ENCODE measurements around the gene IGFBP2.
A peak's percentile ranks its signal among the peaks of the same experiment; 100 is the strongest.

IGFBP2 gene

DNA sequence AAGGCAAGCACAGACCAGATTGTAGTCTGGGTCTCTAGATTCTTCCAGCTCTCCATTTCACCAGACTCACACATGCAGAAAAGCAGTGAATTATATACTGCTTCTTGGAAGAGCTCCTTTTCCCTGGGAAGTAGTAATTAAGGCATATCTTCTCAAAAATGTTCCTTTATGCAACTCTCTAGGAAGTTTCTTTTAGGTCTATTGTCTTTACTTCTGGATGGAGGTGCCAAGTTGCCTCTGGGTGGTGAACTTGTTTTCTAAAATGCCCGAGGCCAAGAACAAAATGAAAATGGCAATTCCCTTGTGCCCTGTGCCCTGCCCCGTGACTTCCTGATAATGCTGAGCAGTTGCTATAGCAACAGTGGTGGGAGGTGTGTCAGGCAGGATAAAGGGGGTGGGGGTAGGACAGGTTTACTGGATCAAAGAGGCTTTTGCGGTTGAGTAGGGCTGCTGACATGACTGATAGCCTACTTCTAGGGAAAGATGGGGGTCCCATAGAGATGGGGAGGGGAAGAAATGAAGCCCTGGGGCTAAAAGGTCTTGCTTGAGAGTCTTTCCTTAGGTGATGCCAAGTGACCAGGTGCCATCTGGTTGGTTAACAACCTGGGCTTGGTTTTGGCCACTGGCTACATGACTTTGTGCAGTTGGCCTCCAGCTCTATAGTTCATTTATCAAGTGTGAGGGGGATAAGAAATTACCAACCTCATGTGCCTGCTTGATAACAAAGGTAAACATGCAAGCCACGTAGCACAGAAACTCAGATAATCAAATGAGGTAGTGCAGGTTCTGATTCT, 11.8 kb downstream of the IGFBP2 start:
- no peak for DNase-seq

DNA sequence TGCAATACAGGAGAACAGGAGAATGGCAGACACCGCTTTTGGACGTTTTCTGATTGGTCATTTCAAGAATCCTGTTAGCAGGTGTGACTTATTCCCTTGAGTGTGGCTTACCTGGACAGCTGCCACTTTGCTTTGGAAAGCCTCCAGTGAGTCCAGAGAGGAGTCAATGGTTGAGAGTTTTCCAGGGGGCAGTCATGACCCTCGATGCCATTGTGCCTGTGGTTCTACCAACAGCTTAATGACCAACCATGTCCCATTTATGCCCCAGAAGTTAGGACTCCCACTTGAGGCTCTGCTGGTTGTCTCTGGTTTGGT, 12.4 kb downstream of the IGFBP2 start:
- no peak for DNase-seq

DNA sequence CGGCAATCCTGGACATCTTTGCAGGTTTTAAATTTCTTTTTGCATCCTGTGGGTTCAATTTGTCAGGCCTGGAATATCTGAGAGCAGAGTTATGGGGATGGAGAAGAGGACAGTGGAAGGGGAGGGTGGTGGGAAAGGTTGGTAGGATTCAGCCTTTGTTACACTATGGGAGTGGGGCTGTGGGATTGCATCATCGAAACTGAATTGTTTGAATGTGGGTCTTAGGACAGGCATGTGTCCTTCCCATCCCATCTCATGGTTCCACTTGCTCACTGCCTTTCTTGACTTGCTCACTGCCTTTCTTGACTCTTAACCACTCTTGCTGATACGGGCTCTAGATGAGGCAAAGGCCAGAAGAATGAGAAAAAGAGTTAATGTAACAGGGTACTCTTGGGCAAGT, 12.9 kb downstream of the IGFBP2 start:
- DNase-seq = no peak

DNA sequence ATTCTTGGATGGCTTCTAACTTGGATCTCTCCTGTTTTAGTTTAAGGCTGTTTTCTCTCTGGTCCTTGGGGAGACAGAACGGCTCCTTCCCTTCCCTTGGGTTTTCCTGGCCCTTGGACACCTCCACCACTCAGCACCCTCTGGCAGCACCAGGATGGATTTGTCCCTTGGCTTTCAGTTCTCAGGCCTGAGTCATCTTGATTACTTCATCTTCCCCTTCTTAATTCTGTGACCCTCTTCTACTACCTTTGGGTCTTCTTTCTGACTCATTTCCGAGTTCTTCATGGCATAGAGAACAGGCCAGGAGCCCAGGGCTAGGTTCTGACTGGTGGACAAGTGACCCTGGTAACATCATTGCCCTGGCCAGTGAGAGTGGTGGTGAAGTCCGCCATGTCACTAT, 14.9 kb downstream of the IGFBP2 start:
- DNase-seq = no peak

DNA sequence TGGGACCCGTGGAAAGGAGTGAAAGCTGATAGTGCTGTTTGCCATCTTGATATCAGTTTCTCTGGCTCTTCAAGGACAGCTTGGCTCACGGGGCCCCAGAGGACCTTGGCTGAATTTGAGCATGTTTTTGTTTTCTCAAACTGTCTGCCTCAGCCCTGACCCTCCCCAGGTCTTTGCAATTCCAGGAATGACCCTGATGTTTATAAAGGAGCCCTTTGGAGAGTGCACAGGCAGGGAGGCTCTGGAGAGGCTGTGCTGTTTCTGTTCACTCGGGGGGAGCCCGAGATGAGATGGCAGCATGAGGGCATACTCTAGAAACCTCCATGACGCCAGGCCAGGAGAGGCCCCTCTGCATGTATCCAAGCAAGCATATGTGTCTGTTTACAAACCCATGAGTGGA, 16.4 kb downstream of the IGFBP2 start:
- DNase-seq = no peak

GRCh38 chr2:216650626-216651257, 17.5 kb downstream of the IGFBP2 start:
- no peak for DNase-seq

DNA sequence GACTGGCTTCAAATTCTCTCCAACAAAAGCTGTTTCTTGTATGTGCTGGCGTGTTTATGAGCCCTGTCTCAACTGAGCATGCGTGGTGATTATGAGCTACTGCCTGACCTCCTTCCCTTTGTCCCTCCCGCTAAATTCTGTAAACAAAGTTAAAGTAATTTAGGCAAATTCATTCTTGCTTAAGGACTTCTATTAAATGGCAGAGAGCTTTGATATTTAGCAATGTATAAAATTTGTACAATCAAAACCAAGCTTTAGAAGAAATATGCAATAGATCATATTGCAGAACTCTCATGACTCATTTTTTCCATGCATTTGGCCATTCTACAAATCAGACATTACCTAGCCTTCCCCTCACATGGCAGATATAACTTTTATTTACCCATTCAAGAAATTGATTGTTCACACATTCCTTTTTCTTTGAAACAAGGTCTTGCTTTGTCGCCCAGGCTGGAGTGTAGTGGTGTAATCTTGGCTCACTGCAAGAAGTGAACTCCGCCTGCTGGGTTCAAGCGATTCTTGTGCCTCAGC, 18.2 kb downstream of the IGFBP2 start:
- no peak for DNase-seq

DNA sequence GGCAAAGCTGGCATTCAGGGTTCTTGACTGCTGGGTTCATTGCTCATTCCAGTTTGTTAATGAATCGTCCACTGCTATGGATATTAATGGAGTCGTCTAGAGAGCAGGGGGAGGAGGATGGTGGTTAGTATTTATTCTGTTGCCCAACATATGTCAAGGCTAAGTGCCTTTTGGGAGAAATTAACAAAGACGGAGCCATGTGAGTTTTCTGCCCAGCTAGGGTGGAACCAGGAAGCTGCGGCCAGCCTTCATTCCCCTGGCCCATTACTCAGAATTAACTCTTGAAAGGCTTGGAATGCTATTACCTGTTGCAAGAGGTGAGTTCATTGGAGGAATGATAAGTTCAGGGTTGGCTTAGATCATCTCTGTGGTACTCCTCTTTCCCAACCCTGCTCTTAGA, 19.3 kb downstream of the IGFBP2 start:
- DNase-seq = no peak

DNA sequence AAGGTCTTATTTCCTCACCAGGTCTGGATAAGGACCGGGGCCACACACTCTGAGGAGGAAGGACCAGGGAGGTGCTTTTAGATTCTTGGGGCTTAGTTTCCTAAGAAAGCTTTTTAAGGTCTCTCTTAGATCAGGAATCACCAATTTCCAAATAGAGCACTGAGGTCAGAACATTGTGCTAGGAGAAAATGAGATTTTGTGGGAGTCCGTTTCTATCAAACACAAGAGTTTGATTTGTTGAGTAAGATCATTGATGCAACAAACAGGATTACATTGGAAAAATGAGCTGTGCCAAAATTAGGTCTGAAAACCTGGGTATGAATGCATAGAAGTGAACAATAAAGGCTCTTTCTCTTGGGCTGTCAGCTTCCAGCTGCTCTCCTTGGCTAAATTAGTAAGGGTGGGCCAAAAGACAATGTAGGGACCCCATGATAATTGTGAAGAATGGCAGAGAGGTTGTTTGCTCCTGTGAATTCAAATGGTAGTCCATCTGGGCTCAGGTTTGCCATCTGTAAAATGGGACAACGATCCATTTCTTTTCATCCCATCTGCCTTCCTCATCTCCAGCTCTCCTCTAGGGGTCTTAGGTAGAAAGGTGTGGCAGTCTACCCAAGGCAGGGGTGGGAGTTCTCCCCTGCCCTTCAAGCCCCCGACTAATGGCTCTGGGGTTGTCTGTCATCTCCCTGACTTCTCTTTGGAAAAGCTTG, 20.0 kb downstream of the IGFBP2 start:
- DNase-seq = no peak

DNA sequence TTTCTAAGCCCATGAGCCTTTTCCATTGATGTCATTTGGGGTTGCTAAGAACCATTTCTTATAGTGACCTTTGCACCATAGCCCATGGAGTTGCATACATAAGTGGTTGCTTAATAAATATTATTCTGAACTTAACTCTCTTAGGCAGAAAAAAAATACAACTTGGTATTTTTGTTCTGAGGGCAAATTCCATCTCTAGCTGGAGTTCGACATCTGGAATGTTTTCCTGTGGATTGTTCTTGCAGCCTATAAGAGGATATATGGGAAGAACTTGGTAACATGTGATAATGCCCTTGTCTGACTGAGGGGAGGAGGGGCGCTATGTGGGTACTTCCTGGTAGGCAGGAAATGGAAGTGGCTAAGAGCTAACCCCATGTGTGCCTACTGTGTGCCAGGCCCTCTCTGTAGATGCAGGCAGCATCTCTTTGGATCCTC, 20.7 kb downstream of the IGFBP2 start:
- no peak for DNase-seq

- no peak for DNase-seq
Measured at GRCh38 chr2:216654528-216655052, 21.4 kb downstream of the IGFBP2 start.

DNA sequence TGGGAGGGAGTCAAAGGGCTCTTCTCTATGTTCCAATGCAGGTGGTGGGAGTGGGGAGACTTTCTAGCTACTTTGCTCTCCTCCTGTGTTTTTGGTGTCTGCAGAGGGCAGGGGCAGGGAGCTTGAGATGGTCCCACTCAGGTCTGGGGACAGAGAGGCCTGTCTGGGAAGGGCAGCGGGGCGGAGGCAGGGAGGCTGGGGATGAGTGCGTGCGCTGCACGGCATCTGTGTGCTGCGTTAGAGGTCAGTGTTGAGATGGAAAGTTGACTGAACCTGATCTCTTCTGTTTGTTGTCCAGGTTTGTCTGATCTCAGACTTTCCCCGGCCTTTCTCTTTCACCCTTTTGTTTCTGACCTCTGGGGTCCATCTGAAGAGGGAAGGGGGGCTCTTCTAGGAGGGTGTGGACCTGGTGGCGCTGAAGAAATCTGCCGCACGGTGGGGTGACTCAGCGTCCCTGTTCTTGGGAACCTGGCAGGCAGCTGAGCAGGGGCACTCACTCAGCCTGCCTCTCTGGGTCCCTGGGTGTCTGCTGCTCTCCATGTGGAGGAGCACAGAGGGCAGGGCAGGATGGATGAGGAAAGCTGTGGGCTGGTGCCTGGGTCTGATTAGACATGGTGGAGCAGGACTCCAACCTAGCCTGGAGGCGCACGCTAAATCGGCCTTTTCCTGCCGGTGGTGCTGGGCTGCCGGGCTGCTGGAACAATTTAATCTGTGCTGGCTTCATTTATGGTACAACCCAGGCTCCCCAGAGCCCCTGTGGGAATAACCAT, 24.1 kb downstream of the IGFBP2 start:
- DNase-seq = no peak

- DNase-seq = no peak
Measured at GRCh38 chr2:216657980-216658379, 24.8 kb downstream of the IGFBP2 start.

- no peak for DNase-seq
Measured at GRCh38 chr2:216658757-216659156, 25.5 kb downstream of the IGFBP2 start.

DNA sequence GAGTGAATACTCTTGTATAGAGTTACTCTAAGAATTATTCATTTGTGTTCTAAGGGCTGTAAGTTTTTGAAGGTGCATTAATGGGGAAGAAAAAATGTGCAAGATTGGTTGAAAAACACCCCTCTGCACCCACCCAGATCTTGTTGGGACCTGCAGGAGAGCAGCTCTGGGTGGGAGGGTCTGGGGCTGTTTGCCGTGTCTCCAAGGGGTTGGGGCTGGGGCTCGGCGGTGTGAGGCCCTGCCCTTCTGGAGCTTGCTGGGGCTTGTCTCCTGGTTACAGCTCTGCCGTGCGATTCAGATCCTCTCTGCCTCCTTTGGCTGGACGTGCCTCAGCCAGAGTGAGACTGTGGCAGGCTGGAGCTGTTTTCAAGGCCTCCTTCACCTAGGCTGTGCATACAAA, 26.1 kb downstream of the IGFBP2 start:
- DNase-seq = no peak

GRCh38 chr2:216660496-216660895, 27.3 kb downstream of the IGFBP2 start:
- no peak for DNase-seq

DNA sequence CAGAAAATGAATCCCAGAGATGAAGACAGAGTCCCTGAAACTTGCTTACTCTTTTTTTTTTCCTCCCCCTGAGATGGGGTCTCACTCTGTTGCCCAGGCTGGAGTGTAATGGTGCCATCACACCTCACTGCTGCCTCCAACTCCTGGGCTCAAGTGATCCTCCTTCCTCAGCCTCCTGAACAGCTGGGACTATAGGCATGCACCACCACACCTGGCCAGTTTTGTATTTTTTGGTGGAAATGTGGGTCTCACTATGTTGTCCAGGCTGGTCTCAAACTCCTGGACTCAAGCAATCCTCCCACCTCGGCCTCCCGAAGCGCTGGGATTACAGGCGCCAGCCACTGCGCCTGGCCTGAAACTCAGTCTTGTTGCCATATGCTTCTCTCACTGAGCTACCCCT, 27.8 kb downstream of the IGFBP2 start:
- DNase-seq = no peak

- DNase-seq = peak; percentile 20
Measured at GRCh38 chr2:216661639-216662375, 28.6 kb downstream of the IGFBP2 start.

DNA sequence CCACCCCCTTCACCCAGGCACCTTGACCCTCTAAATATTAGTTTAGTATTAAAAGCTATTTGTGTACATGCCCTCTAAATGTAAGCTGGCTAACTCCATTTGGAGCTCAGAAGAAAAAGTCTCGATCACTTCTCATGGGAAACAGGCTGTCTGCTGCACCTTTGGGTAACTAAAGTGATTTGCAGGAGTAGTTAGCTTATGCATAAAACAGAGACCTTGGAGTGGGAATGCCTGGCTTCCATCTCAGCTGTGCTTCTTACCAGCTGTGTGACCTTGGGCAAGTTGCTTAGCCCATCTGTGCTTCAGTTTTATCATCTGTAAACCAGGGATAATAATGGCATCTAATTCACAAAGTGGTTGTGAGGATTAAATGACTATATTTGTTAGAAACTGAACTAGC, 29.9 kb downstream of the IGFBP2 start:
- DNase-seq = no peak

GRCh38 chr2:216663846-216664245, 30.6 kb downstream of the IGFBP2 start:
- DNase-seq = no peak

DNA sequence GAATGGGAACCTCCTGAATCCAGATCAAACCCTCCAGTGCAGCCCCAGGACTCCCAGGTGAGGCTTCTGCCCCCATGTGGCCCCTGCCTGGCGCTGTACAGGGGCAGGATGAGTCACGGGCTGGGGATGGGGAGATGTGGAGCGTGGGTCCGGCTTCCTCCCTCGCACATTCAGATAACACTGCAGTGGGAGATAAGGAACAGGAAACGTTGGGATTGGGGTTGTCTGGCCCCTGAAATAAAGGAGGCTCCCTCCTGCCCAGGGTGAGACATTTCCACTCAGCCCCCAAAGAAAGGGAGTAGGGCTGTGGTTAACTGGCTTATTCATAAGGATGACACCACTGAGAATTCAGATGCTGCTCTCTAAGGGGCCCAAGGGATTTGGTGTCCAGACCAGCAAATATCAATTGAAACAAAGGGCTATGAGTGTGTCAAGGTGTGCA, 31.4 kb downstream of the IGFBP2 start:
- no peak for DNase-seq

DNA sequence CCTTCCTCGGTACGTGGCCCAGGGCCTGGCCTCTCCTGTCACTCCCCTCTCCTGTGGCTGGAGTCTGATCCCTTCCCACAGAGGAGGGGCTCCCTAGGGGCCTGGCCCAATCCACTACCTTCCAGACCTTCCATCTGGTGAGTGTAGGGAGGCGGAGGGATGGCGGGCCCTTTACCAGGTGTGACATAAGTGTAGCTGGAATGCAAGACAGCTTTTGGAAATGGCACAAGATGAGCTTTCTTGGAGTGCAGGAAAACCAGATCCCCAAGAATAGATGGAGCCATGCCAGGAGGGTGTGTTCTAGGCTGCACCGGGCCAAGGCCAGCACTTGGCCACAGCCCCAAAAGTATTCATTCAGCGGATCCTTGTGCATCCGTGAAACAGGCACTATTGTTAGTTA, 32.0 kb downstream of the IGFBP2 start:
- DNase-seq = no peak
